HG02970 (cell line): ENCODE results near the gene UBR2.
"Not testable (repeated sequence)": the region's sequence is repeated elsewhere in the genome, so short reads cannot be mapped to it uniquely, and the experiment has no call there.

Experiments used
- ATAC-seq: cut with Tn5 transposase; IDR thresholded peaks from one replicate; pipeline ENCODE4 v1.9.1; 2021; ENCODE audit warnings: mild to moderate bottlenecking, moderate library complexity, moderate number of reproducible peaks; ENCODE audit not compliant: unreplicated experiment, low FRiP score

UBR2 gene

DNA sequence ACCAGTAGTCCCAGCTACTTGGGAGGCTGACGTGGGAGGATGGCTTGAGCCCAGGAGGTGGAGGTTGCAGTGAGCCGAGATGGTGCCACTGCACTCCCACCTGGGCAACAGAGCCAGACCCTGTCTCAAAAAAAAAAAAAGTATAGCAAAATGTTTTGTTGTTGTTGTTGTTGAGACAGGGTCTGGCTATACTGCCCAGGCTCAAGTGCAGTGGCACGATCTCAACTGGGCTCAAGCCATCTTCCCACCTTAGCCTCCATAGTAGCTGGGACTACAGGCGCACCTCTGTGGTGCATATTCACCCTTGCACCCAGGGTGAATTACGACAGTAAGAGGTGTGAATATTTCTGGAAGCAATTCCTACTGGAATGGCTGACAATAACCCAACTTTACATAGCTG, 11.4 kb upstream of the UBR2 start:
- ATAC-seq, result no peak

DNA sequence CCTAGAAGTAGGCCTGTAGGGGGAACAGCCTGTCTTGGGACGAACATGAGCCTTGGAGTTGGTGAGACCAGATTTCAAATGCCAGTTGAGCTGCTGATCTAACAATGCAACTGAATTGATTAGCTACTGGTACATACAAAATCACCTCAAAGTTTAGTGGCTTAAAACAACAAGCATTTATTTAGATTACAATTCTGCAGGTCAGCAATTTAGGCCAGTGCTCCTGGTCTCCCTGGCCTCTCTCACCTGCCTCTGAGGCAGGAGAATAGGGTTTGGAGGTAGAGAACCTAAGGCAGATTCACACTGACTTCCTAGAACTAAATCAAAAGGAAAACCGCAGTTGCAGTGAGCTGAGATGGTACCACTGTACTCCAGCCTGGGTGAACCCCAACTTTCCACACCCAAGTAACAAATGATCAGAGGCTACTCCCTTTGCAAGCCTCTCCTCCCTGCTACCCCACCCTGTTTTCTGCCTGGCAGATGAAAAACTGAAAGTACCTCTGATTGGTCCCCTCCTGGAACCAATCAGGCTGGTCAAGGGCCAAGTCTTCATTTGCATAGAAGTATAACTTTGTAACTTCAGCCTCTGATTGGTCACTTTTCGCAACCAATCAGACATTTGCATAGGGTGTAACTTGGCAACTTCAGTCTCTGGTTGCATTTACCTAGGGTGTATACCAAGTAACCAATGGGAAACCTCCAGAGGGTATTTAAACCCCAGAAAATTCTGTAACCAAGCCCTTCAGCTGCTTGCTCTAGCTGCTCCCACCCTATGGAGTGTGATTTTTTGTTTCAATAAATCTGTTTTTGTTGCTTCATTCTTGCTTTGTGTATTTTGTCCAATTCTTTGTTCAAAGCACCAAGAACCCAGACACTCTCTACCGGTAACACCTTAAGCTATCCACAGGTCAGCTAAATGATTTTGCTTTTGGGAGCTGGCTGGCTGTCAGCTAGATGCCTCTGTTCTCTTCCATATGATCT, 8.1 kb upstream of the UBR2 start:
- ATAC-seq, result no peak

DNA sequence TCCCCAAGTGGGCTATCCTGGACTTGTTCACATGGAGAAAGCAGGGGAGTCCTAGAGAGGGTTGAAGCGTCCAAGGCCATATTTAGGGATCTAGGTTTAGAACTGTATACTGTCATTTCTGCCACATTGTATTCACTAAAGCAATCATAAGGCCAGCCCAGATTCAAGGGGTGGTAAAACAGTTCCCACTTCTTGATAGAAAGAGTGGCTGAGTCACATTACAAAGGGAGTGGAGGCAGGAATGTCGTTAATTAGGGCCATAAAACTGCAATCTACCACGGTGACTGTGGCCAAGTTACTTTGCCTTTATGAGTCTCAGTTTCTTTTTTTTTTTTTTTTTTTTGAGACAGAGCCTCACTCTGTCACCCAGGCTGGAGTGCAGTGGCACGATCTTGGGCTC, 7.4 kb upstream of the UBR2 start:
- no peak for ATAC-seq

DNA sequence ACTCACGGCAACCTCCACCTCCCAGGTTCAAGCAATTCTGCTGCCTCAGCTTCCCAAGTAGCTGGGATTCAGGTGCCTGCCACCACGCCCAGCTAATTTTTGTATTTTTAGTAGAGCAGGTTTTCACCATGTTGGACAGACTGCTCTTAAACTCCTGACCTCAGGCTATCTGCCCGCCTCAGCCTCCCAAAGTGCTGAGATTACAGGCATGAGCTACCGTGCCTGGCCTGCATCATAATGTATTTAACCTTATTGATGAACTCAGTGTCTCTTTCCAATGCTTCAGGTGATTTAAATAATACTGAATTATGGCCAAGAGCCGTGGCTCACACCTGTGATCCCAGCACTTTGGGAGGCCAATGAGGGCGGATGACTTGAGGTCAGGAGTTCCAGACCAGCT, 4.6 kb upstream of the UBR2 start:
- not testable (repeated sequence) for ATAC-seq

DNA sequence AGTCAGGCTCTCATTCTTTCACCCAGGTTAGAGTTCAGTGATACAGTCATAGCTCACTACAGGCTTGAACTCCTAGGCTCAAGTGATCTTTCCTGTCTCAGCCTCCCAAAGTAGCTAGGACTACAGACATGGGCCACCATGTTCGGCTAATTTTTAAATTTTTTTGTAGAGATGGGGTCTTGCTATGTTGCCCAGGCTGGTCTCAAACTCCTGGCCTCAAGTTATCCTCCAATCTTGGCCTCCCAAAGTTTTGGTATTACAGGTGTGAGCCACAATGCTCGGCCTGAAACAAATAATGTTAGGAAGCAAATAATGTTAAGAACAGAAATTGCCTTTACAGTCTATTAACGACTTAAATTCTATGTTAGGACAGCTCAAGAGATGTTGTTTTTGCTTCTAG, 1.8 kb upstream of the UBR2 start:
- ATAC-seq, result no peak

DNA sequence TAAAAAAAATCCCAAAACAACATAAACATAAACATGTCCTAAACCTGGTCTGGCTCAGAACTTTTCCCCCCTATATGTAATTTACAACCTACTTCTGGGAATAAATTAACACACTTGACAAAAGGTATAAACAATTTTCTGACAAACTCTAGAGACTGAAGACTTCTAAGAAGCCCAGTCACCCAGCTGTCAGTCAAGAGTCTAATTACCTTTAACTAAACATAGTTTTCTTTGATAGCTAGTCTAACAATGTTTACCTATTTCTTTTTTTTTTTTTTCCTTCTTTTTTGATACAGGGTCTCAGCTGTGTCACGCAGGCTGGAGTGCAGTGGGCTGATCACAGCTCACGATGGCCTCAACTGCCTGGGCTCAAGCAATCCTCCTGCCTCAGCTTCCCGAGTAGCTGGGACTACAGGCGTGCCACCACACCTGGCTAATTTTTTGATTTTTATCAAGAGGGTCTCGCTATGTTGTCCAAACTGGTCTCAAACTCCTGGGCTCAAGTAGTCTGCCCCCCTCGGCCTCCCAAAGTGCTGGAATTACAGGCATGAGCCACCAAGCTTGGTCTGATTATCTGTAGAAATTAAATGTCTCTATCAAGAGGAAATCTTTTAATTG, 932 bp upstream of the UBR2 start:
- ATAC-seq, result no peak

DNA sequence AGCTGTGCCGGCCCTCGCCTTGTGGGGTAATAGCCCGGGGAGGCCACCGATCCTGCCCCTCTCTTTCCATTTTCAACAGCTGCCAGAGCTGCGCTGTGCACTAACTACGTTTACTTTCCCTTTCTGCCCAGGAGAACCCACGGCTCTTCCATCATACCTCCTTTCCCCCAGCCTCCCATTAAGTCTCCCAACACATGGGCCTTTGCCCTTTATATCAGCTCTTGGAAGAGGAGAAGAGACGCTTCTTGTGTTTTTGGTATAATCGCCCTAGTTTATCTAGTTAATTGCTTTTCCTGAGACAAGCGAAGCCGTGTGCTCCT, 637 bp downstream of the UBR2 start:
- ATAC-seq, result no peak

DNA sequence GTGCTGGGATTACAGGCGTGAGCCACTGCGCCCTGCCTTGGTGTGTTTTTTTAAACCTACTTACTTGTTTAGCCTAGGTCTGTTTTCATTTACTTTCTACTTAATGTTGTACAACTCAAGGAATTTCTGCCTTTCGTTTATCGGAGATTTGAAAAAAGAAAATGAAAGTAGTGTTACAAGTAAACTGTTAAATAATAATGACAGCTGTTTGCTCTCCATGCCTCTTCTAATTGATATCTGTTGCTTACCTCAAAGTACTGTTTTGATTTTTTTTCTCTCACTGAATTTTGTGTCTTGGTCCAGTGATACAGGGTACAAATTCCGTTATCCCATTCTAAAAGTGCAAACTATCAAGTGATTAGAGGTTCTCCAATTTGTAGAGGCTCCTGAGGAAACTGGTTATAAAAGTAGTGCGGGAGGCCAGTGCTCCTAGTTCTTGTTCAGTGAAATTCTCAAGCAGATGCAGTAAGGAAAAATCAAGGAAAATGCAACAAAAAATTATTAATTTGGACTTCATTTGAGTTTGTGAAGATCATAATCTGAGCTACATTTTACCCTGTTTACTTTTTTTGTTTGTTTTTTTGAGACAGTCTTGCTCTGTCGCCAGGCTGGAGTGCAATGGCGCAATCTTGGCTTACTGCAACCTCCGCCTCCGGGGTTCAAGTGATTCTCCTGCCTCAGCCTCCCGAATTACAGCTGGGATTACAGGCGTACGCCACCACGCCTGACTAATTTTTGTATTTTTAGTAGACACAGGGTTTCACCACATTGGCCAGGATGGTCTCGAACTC, 2.2 kb downstream of the UBR2 start:
- ATAC-seq, result no peak

DNA sequence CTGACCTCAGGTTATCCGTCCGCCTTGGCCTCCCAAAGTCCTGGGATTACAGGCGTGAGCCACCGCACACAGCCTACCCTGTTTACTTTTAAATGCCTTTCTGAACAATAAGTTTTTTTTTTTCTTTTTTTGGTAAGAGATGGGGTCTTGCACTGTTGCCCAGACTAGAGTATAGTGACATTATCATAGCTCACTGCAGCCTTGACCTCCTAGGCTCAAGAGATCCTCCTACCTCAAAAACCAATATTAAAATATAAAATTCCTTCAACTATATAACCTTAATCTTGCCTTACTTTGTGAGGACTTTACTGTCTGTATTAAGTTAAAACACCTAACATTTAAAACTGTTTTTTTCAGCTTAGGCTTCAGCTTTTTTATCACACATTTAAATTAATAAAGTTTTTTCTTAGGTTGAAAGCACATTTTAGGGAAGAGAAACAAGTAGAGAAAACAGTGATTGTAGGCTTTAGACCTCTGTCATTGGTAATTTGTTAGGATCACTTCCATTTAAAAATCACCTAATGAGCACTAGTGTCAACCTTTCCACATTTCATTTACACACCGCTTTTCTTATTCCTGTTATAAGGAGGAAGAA, 2.9 kb downstream of the UBR2 start:
- ATAC-seq, result no peak

DNA sequence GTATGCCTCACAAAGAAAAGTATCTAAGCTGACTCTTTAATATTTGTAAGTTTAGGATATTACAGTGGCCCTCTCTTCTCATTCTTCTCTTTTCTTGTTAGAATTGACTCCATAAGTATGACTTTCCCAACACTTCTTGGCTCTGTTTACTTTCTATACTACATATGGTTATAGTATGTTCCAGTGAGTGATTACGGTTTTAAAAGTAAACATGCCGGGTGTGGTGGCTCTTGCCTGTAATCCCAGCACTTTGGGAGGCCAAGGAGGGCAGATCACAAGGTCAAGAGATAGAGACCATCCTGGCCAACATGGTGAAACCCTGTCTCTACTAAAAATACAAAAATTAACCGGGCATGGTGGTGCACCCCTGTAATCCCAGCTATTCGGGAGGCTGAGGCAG, 3.4 kb downstream of the UBR2 start:
- ATAC-seq, result not testable (repeated sequence)

DNA sequence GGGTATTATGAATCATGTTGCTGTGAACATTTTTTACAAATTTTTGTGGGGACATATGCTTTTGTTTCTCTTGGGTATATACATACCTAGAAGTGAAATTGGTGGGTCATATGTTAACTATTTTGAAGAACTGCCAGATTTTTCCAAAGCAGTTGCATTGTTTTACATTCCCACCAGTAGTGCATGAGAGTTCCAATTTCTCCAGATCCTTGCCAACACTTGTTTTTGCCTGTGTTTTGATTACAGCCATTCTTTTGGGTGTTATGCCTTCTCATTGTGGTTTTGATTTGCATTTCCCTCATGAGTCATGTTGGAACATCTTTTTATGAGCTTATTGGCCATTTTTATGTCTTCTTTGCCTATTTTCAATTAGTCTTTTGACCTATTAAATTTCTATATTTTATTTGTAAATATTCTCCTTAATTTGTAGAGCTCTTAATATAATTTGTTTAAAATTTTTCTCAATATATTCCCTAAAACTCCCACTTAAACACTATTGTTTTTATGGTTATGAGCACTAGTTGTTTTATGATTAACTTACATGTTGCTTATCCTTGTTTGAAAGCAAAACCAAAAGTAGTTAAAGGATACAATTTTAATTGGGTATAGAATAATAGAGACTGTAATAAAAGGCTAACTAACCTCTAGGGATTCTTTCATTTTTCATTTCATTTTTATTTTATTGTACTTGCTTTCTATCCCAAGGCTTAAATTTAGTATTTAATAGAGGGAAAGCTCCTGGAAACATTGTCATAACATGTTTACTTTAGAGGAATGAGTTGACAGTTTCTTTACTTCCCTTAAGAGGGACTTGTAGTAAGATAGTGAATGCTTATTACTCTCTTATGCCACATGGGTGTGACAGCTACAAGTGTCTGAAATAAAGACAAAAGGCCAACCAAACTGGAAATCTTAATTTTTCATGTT, 5.5 kb downstream of the UBR2 start:
- no peak for ATAC-seq

DNA sequence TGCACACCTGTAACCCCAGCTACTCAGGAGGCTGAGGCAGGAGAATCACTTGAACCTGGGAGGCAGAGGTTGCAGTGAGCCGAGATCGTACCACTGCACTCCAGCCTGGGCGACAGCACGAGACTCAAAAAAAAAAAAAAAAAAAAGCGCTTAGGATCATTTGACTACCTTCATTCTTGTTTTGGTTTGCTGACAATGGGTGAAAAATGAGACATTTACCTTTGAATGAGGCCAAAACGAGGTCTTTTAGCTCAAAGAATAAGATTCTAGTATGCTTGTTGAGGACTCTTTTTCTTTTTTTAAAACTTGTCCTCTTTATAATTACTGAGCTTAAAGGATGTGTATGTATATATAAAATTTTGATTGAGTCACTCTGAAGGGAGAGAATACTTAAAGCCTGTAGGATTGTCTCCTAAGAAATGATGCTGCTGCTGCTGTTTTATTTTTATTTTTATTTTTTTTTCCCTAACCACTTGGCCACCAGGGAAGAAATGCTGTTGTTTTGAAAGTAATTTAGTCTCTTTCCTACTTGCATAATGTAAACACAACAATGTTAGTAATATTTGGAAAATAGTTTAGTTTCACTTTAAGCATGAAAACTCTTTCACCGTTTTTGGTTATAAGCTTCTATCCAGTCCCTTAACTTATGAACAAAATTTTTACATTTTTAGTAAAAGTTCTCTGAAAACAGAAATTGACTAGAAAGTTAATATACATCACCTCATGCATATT, 7.9 kb downstream of the UBR2 start:
- ATAC-seq, result no peak

DNA sequence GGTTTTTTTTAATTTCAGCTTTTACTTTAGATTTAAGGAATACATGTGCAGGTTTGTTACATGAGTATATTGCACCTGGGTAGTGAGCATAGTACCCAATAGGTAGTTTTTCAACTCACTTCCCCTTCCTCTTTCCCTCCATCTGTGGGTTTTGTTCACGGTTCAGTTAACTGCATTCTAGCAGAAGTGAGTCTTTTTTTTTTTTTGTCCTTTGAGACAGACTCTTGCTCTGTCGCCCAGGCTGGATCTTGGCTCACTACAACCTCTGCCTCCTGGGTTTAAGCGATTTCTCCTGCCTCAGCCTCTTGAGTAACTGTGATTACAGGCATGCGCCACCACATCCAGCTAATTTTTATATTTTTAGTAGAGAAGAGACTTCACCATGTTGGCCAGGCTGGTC, 8.7 kb downstream of the UBR2 start:
- ATAC-seq, result peak; percentile 65

DNA sequence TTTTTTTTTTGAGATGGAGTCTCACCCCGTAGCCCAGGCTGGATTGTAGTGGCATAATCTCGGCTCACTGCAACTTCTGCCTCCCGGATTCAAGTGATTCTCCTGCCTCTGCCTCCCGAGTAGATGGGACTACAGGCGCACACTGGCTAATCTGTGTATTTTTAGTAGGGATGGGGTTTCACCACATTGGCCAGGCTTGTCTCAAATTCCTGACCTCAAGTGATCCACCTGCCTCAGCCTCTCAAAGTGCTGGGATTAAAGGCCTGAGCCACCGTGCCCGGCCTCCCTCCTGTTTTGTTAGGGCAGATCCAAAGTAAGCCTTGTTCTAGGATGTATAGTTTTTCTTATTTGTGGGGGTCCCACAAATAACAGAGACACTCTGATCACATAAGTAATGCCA, 12.7 kb downstream of the UBR2 start:
- not testable (repeated sequence) for ATAC-seq

DNA sequence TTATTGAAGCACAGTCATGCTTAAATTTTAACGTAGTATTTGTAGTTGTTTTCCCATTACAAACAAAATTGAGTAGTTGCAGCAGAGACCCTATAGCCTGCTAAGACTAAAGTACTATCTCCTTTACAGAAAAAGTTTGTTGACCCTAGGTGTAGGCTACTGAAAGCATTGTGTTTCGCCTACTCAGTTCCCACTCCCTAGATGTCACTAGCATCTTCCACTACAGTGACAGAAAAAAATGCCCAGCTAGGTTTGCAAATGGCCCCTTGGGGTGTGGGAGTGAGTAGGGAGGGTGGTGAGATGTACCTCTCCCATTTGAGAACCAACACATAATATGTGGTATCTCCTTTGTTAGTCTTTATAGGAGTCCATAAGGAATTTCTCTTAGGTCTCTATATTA, 34.5 kb downstream of the UBR2 start:
- ATAC-seq, result no peak

DNA sequence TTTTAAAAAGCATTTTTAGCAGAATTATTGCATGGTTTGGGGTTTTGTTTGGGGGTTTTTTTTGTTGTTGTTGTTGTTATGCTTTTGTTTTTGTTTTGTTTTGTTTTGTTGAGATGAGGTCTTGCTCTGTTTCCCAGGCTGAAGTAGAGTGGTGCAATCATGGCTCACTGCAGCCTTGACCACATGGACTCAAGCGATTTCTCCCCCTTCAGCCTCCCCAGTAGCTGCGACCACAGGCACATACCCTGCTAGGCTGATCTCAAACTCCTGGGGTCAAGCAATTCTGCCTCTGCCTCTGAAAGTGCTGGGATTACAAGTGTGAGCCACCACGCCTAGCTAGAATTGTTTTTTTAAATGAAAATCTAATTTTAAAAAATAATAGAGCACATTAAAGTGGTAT, 35.7 kb downstream of the UBR2 start:
- ATAC-seq, result no peak

DNA sequence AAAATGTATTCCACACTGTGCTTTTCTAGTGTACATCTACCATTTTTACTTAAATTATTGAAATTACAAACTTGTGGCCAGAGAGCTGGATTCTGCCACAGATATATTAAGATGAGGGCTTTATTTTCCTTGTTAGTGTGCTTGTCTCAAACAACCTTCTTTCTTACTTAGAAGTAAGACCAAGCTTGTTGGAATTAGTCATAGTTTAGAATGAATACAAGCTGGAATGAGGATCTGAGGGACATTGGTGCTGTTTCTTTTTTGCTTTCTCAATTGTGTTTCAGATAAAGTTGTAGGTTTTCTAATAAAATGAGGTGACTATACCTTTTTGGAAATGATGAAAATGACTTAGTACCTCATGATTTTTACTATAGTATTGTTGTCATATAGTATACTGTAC, 40.3 kb downstream of the UBR2 start:
- ATAC-seq, result no peak

DNA sequence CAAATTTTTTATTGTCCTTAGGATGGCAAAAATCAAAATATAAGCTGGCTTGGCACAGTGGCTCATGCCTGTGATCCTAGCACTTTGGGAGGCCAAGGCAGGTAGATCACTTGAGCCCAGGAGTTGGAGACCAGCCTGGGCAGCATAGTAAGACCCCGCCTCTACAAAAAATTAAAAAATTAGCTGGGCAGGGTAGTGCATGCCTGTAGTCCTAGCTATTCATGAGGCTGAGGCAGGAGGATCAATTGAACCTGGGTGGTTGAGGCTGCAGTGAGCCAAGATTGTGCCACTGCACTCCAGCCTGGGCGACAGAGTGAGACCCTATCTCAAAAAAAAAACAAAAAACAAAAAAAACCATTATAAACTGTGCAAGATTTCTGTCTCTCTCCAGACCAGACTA, 40.9 kb downstream of the UBR2 start:
- ATAC-seq, result not testable (repeated sequence)

DNA sequence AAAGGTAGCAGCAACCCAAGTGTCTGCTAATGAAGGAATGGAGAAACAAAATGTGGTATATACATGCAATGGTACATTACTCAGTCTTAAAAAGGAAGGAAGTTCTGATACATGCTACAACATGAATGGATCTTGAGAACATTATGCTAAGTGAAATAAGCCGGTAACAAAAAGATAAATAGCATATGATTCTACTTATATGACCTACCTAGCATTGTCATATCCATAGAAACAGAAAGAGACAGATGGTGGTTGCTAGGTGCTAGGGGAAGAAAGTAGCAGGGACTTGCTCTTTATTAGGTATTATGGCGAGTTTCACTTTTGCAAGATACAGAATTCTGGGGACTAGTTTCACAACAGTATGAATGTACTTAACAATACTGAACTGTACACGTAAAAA, 46.6 kb downstream of the UBR2 start:
- ATAC-seq, result no peak
